Progenitor cell of endocrine pancreas (in vitro differentiated cells): ENCODE data around the gene RFX3. TPM values are rescaled to one million over a fixed set of nuclear protein-coding genes. Genes with fewer than 3 reads are reported as not detected.

Source experiments
- DNase-seq: peaks from one replicate; pipeline ENCODE4 v3.0.0; 2021; ENCODE audit warnings: low spot score; ENCODE audit not compliant: unreplicated experiment
- H3K27ac Mint-ChIP-seq: 2 replicates; pipeline ENCODE4 v1.8.0; 2021; ENCODE audit warnings: mild to moderate bottlenecking, moderate library complexity, mixed read lengths
- H3K27me3 Mint-ChIP-seq: 2 replicates; pipeline ENCODE4 v1.8.0; 2021; ENCODE audit warnings: mixed read lengths
- H3K36me3 Mint-ChIP-seq: 2 replicates; pipeline ENCODE4 v1.8.0; 2022; ENCODE audit warnings: mixed read lengths; ENCODE audit not compliant: insufficient read depth
- H3K4me1 Mint-ChIP-seq: 2 replicates; pipeline ENCODE4 v1.8.0; 2021; ENCODE audit warnings: low read depth, mixed read lengths
- H3K4me3 Mint-ChIP-seq: 2 replicates; pipeline ENCODE4 v1.8.0; 2021; ENCODE audit warnings: low read depth, mild to moderate bottlenecking, moderate library complexity, mixed read lengths
- H3K9me3 Mint-ChIP-seq: 2 replicates; pipeline ENCODE4 v1.8.0; 2021; ENCODE audit warnings: low read depth, mixed read lengths
- total RNA-seq: library from RNA; stranded (reverse); gene quantifications from 2 replicates; pipeline ENCODE4 v1.2.1, GENCODE V29; 2021
- TF ChIP-seq, protein P1 (sequence below): fragments of 200-600 bp; sonication (generic); IDR thresholded peaks from one replicate; pipeline ENCODE4 v1.5.0; 2021; ENCODE audit warnings: antibody characterized with exemption, mild to moderate bottlenecking; ENCODE audit not compliant: unreplicated experiment

RFX3 gene
- total RNA-seq, 1 donor from 2014 or later: 53.9 TPM

DNA sequence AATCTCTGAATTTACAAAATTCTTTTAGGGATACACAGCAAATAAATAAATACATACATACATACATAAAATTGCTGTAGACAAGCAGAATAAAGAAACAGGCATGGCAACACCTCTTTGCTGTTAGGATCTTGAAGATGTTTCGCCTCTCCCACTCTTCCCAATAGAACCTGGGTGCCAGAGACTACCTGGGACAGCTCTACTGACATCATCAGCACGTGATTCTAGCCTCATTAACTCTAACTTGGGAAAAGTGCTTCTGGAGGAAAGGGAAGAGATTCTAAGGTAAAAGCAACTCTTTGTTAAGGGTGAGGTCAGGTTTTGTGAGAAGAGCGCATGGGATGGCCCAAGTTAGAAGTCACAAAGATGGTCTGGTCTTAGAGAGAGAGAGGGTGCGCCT, 339.1 kb downstream of the RFX3 start:
- no peak overlapping the region for H3K27ac Mint-ChIP-seq
- no peak overlapping the region for H3K4me3 Mint-ChIP-seq
- no peaks in the 10 kb centered on the region for H3K4me1 Mint-ChIP-seq
- peaks cover 44% of the 10 kb centered on the region for H3K27me3 Mint-ChIP-seq
- no peak for DNase-seq
- TF ChIP-seq, protein P1, sequence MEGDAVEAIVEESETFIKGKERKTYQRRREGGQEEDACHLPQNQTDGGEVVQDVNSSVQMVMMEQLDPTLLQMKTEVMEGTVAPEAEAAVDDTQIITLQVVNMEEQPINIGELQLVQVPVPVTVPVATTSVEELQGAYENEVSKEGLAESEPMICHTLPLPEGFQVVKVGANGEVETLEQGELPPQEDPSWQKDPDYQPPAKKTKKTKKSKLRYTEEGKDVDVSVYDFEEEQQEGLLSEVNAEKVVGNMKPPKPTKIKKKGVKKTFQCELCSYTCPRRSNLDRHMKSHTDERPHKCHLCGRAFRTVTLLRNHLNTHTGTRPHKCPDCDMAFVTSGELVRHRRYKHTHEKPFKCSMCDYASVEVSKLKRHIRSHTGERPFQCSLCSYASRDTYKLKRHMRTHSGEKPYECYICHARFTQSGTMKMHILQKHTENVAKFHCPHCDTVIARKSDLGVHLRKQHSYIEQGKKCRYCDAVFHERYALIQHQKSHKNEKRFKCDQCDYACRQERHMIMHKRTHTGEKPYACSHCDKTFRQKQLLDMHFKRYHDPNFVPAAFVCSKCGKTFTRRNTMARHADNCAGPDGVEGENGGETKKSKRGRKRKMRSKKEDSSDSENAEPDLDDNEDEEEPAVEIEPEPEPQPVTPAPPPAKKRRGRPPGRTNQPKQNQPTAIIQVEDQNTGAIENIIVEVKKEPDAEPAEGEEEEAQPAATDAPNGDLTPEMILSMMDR: no peak
- H3K36me3 Mint-ChIP-seq: no peaks in the 10 kb centered on the region
- no peaks in the 10 kb centered on the region for H3K9me3 Mint-ChIP-seq

DNA sequence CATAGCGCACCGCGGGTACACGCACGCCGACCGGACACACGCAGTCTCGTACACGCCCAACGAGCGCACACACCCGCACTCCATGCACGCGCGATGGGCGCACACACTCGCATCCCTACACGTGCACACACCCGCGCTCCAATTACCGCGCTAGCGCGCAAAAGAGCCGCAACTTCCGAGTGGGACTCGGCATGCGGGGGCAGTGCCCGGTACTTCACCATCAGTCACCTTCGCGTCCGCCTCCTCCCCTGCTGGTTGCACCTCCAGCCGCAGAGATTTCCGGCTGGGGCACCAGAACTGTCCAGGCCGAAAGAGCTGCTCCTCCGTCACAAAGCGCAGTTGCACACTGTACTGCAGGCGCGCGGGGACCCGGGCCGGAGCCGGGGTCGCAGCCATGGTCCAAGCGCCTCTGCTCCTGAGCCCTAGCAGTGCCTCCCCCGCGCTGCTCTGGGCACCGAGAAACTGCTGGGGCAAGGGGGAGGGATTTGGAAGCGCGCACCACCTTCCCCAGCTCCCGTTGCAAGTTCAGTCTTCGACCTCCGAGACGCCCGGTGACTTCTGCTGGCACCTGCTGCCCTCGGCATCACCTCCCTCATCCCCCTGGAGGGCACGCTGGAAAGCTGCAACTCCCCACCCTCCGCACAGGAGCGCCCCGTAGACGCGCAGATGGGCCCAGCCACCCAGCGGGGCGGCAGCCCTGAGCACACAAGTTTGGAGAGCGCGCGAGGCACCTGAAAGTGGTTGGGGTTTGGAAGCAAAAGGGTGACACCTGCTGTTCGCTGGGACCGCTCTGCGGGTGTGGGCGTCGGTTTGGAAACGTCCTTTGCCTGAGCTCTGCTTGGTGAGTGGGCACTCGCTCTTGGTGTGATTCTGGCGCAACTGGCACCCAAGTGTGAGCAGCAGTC, 344.5 kb downstream of the RFX3 start:
- TF ChIP-seq, protein P1: peak; percentile 66
- Mint-ChIP-seq H3K9me3 (no peaks in the 10 kb centered on the region), H3K4me3 (peak overlapping the region; percentile 72), H3K4me1 (peaks cover 7% of the 10 kb centered on the region), H3K27ac (no peak overlapping the region), H3K36me3 (no peaks in the 10 kb centered on the region), H3K27me3 (peaks cover 58% of the 10 kb centered on the region)
- DNase-seq: peak; percentile 55

DNA sequence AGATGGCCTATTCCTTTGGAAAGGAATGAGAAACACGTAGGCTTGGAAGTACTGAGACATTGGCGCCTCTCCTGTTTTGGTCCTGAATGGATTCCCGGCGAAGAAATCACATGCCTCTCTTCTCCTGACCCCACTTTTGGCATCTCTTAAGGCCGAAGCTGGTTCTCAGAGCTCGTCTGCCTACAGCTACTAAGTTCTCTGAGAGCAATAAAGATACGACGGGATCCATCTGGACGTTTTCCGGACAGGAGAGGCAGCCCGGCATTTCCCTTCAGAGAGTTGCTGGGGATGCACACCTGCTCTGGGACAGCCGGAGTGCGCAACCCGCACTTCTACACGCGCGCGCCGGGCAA, 345.1 kb downstream of the RFX3 start:
- no peak overlapping the region for H3K27ac Mint-ChIP-seq
- peaks cover 54% of the 10 kb centered on the region for H3K27me3 Mint-ChIP-seq
- DNase-seq: no peak
- TF ChIP-seq, protein P1: no peak
- H3K36me3 Mint-ChIP-seq: no peaks in the 10 kb centered on the region
- H3K4me1 Mint-ChIP-seq: peaks cover 7% of the 10 kb centered on the region
- H3K9me3 Mint-ChIP-seq: no peaks in the 10 kb centered on the region
- H3K4me3 Mint-ChIP-seq: peak overlapping the region; percentile 72

DNA sequence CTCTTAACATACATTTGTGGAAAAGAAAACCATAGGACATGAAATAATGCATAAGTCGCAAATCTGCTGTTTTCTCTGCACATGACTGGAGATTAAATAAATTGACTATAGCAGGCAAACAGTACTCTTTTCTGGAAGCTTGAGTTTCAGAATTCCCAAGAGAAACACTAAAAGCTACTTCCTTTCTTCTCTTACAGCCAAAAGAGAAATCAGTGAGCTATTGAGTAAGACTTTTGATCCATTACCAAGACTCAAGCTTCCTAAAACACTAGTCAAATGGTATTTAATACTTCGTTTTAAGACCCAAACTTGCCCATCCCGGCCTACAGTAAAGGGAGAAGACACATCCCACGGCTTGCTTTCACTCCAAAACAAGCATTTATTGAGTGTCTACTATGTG, 346.1 kb downstream of the RFX3 start:
- no peaks in the 10 kb centered on the region for H3K36me3 Mint-ChIP-seq
- H3K27me3 Mint-ChIP-seq: peaks cover 56% of the 10 kb centered on the region
- no peak overlapping the region for H3K4me3 Mint-ChIP-seq
- no peak for DNase-seq
- H3K27ac Mint-ChIP-seq: no peak overlapping the region
- TF ChIP-seq, protein P1: no peak
- H3K9me3 Mint-ChIP-seq: no peaks in the 10 kb centered on the region
- H3K4me1 Mint-ChIP-seq: peaks cover 7% of the 10 kb centered on the region

DNA sequence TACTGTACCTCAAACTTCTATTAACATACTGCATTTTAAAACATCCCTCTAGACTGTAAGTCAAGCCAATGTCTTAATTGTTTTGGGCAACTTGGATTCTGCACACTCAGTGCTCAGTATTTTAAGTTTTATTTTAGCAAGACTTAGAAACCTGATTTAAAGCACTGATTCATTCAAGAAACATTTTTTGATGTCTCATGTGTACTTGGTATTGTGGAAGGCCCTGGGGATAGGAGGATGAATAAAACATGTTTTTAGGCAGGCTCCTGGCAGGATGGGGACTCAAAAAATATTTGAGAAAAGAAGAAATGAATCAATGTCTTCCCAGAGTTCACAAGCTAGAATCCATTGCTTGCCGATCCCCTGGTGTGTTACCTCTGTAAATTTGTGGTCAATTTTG, 347.9 kb downstream of the RFX3 start:
- no peak overlapping the region for H3K4me3 Mint-ChIP-seq
- TF ChIP-seq, protein P1: no peak
- H3K4me1 Mint-ChIP-seq: peaks cover 10% of the 10 kb centered on the region
- H3K36me3 Mint-ChIP-seq: no peaks in the 10 kb centered on the region
- no peak overlapping the region for H3K27ac Mint-ChIP-seq
- no peaks in the 10 kb centered on the region for H3K9me3 Mint-ChIP-seq
- peaks cover 44% of the 10 kb centered on the region for H3K27me3 Mint-ChIP-seq
- DNase-seq: no peak
